NCI-H2107 treated with DMSO at 0.1 percent for 48 hours (cell line): ENCODE data around the gene FIGNL1.
"Not testable (repeated sequence)": the region's sequence is repeated elsewhere in the genome, so short reads cannot be mapped to it uniquely, and the experiment has no call there.

Experiments used
- DNase-seq: peaks from one replicate; lab custom pipeline; 2025; ENCODE audit not compliant: unreplicated experiment; lab: John Stamatoyannopoulos, UW

FIGNL1 gene

DNA sequence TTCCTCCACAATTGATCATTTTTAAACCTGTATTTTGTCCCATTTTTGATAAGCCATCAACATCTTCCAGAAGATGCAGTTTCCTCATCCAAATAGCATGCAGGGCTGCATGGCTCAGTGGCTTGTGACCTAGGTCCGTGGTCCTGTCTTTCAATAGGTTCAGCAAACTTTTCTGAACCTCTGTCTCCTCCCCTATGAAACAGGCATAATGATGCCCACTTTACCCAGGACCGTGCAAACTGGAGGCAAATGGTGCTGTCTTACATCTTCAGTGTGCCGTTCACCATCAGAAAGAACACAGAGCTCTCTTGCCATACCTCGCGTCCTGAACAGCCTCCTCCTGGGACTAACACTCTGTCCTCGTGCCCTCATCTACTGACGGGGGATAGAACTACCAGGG is 22.3 kb upstream of the FIGNL1 start:
- no peak for DNase-seq

DNA sequence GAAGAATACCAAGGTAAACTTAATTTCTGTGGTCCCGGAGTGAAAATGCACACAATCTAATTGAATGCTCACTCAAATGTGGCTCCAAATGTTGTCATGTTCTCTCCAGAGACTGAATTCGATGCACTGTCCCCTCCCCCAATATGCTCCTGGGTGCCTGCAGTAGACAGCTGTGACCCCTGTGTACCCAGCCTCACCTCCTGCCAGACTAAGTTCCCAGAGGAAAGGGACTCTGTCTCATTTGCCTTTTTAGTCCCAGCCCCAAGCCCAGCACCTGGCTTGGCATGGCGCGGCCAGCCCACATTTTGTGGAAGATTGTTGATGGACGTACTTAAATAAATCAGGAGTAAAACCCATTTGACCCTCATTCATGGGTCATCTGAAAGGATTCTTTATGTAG is 21.8 kb upstream of the FIGNL1 start:
- DNase-seq = no peak

DNA sequence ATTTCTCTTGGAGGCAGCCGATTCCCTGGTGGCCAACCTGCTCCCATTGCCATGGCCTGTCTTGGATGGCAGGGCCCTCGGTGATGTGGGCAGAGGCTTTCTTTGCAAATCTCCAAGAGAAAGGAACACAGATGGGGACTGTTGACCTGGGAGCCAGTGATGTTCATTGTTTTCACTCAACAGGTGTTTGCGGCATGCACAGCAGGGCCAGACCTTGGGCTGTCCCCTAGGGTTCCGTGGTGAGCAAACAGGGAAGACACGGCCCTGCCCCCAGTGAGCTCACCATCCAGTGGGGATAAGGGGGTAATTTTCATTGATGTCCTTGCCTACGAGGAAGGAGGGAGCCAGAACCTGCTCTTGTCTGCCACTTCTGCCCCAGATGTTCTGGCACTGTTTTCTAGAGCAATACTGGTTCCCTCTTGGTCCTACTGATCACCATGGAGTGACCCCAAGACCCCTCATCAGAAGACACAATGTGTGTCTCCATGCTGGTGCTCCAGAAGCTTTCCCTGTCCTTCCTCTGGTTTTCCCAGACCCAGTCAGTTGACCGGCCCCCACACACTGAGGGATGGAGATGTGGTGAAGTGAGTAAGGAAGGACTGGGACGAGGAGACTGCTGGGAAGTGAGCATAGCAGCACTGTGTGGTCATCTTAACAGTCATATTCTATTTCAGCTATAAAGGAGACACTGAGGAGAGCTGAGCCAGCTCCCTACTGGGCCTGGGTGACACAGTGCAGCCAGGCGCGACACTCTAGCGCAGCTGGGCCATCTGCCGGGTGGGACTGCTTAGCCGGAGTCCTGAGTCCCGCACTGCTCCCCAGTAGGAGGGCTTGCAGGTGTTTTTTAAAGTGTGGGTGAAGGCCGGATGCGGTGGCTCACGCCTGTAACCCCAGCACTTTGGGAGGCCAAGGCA is 20.4 kb upstream of the FIGNL1 start:
- DNase-seq = no peak

DNA sequence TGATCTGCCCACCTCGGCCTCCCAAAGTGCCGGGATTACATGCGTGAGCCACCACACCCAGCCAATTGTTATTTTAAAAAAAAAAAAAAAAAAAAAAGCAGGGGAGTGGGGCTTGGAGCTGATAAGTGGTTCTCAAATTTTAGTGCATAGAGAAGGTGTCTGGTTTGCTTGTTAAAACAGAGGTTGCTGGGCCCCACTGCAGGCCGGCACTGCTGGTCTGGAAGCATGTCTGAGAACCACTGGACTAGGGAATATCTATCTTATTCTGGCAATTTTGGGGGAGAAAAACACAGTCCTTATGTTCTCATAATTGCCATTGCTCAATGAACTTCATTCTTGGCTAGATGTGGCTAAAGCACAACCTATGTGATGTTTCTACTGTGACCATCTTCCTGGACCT is 19.0 kb upstream of the FIGNL1 start:
- no peak for DNase-seq

DNA sequence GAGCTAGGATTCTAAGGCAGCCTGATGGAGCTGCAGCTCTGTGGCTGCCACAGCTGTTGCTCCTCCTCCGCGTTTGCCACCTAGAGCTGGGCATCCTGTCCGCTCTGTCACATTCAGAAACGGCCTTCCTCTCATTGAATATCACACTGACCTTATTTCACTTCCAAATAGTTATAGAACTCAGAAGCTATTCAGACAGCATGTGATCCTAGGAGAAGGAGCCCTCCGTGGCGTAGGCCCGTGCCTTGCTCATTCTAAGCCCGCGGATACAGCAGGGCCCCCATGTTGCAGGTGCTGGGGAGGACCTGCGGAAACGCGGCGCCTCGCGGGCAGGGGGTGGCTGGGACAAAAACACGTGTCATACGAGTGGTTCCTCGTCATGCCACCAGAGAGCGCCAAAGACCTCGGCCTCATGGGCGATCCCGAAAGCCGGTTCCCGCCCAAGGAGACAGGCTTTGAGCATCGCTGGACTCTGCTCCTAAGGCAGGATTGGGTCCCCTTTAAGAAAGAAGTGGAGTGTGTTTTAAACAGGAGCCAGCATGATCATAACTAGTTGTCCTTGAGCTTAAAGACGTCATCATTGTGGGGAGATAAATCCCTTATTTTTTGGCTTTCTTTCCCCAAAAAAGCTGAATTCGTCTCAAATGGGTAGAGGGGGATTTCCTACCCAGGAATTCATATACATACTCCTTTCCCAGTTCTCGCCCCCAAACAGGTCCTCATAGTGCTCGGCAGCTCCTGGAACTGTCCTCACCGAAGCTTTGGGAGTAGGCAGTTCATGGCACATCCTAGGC is 17.9 kb upstream of the FIGNL1 start:
- DNase-seq = peak; percentile 84

DNA sequence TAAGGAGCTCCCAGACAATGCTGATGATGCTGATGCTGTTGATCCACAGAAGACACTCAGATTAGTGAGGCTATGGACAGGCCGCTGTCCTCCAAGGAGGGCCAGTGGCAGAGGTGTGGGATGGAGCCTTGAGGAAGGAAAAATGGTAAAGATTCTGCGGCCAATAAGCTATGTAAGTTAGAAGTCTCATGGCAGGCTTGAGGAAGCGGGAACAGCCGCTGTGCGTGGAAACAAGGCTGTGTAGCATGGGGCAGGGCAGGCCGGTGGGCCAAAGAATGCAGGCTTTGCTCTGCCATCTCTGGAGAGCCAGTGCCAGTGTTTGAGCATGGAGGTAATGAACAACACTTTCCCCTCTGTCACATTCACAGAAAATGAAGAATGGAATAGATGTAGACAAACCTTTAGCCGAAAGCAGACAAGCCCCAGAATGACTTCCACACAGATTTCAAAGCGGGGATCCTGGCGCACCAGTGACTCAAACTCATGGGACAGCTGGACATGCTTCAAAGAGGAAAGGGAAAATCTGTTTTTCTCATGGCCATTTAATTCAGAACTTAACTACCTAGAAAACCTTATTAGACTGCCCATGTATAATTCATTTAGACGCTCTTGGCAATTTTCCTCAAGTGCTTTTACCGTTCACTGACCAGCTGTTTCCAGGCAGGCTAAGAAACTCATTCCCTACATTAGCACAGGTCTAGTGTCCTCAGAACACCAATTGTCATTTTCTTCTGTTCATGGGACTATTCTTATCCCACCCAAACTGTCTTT is 16.9 kb upstream of the FIGNL1 start:
- no peak for DNase-seq

DNA sequence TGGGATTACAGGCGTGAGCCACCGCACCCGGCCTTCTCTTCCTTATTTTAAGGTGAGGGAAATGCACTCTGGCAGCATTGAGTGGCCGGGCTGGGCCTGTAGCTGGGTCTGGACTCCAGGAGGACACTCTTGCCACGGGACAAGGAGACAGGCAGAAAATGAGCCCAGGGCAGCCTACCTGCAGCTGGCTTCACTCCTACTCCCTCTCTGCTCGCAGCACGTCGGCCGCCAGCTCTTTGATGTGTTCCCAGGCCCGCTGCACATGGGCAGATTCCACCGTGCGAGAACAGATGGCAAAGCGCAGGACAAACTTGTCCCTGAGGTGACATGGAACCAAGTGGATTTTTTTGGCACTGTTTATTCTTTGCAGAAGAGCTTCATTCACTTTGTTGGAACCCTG is 12.9 kb upstream of the FIGNL1 start:
- DNase-seq = no peak

DNA sequence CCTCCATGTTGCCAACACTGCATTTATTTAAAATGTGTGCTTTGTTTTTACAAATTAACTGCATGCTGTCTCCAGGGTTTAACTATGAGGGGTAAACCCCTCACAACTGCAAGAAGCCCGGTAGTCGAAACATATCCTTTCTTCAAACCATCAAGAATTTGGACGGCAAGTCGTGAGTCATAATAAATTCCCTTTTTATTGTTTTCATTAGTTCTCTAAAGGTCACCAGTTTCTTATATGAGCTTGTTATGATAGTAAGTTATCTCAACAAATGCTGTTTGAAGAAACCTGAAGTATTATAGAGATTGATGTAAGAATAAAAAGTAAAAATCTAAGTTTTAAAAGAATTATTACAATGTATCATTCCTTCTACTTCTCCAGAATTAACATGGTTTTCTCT is 12.2 kb upstream of the FIGNL1 start:
- DNase-seq = no peak

DNA sequence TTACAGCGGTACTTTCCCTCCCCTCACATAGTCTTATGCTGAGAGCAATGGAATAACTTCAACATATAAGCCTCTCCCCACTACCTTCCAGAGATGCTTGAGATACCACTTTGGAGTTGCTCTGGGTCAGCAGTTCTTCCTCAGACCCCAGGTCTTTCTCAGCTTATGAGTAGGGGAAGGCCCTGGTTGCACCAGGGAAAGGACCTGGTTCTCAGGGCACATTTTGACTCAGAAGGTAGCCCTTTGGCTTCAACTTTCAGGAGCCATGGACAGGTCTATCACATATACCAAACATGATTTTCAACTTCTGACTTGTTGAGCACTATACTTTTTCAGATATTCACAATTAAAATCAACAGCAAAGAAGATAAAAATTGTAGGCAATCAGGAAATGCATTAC is 11.5 kb upstream of the FIGNL1 start:
- no peak for DNase-seq

DNA sequence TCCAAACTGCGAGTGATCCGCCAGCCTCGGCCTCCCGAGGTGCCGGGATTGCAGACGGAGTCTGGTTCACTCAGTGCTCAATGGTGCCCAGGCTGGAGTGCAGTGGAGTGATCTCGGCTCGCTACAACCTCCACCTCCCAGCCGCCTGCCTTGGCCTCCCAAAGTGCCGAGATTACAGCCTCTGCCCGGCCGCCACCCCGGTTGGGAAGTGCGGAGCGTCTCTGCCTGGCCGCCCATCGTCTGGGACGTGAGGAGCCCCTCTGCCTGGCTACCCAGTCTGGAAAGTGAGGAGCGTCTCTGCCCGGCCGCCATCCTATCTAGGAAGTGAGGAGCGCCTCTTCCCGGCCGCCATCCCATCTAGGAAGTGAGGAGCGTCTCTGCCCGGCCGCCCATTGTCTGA is 9.0 kb upstream of the FIGNL1 start:
- DNase-seq = not testable (repeated sequence)

DNA sequence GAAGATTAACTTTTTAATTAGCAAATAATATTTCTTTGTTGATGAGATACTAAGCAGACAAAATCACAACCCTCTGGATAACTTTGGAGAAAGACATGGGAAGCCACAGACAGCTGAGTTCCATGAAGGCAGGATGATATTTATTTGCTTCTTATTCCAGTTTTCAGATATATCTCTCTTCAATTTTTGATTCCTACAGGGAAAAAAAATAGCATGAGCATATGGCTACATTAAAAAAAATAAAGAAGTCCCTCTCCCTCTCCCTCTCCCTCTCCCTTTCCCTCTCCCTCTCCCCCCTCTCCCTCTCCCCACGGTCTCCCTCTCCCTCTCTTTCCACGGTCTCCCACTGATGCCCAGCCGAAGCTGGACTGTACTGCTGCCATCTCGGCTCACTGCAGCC is 8.5 kb upstream of the FIGNL1 start:
- DNase-seq = not testable (repeated sequence)

DNA sequence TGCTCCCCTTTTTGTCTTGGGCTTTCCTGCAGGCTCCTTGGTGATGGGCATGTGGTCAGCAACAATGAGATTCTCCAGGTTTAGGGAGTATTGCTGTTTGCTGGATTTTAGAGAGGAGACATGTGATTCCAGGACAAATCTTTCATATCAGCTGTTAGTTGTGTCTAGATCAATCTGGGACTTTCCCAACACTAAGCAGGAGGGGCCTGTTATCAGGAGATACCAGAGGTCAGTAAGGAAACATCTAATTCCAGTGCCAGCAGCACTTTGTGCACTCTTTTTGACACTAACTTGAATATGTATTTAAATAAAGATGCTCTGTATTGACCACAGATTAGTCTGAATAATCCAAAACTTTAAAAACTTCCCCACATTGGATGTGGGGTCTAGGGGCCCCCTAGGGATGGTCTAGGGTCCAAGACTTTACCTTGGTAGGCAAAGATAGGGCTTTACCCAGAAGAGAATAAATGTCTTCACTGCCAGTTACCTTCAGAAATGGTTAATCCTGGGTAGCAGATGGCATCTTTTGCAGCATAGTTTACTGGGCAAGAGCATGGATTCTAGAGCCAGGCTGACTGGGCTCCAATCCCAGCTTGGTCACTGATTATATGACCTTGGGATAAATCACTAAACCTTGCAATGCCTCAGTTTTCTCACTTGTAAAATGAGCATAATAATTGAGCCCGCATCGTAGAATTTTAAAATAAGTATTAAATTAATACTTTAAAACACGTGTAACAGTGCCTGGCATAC is 6.4 kb upstream of the FIGNL1 start:
- DNase-seq = no peak

DNA sequence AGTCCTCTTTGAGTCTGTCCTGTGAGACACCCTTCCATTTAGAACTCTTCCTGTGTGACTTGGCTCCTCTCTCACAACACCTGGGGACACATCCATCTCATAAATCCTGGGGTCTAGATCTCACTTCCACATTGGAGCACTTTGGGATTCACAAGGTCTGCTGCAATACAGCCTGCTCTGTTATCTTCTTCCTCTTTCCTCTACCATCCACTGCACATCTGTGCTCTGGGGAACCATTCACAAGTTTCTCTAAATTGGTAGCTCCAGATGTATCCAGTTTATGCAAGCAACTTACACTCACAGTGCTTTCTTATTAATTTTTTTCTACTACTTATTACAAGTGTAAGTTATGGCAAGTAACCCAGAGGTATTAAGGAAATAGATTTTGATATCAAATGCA is 5.5 kb upstream of the FIGNL1 start:
- DNase-seq = no peak

DNA sequence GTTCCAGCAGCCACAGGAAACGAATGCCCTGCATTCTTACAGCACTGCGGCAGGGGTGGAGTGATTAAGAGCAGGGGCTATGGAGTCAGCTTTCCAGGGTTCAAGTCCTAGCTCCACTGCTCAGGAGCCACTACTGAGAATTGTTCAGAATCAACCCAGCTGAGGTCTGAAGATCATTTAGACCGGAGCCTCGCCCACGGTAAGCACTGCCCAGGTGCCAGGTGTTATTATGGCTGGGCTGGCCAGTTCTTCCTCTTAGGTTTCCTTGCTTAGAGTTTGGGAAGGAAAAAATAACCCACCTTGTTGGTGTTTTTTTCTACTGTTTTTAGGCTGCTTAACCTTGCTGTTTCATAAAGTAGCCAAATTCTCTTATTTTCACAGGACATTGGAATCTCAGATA is 4.8 kb upstream of the FIGNL1 start:
- no peak for DNase-seq

DNA sequence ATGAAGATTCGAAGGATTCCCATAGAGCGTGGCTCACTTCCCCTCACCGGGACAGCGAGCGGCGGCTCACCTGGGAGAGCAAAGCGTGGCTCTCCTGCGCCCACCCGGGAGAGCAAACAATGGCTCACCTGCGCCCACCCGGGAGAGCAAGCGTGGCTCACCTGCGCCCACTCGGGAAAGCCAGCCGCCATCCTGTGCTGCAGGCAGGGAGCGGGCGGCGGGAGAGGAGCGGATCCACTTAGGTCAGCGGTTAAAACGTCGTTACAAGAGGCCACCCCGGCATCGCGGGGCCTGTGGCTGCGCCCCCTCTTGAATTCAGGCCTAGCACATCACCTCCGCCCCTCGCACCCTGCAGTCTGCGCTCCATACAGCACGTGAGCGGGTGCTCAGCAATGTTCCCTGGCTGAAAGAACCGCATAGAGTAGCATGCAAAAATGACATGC is 461 bp upstream of the FIGNL1 start:
- no peak for DNase-seq

DNA sequence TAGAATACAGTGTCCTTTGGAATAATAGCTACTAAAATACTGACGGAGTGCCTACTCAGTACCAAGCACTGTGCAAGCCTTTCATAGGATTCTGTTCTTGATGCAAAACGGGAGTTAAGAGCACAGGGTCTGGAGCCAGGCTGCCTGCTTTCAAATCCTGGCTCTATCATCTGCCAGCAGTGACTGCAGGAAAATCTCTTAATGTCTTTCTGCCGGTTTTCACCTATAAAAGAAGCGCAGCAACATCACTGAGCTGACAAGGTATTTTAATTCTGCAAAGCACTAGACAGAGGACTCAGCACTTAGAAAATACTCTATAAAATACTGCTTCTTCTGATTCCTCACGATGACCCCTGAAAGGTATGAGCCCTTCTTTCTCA is 659 bp downstream of the FIGNL1 start:
- no peak for DNase-seq

DNA sequence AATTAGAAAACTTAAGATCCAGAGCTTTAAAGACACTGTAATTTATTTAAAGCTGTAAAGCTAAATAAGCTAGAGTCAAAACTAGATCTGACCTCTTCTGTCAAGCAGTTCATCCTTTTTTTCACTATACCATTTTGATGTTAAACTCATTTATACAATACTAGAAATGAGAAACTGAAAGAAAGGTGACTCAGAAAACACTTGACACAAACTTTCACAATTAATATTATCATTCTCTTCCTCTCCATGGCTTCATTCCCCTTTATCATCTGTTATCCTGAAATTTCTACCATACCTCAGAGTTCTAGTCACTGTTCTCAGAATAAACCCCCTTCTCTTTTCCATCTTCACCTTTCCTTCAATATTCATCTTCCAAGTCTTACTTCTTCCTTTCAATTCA is 1.3 kb downstream of the FIGNL1 start:
- no peak for DNase-seq

DNA sequence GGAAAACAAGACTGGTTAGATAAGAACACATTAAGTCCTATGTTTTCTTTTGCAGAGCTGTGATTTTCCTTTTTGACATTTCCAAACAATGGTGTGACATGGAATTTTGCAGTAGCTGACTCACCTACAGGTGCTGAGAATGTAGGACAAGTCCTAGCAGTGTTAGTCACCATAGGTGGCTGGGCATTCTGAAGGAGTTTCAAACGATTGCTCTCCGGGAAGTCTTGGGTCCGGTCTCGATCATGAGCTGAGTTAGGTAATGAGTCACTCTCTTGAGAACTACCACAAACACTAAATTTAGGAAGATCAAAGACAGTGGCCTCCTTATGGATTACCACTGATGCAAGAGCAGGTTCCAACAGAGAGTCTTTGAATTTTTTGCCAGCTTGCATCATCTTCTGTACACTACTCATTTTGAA is 3.6 kb downstream of the FIGNL1 start:
- DNase-seq = no peak

DNA sequence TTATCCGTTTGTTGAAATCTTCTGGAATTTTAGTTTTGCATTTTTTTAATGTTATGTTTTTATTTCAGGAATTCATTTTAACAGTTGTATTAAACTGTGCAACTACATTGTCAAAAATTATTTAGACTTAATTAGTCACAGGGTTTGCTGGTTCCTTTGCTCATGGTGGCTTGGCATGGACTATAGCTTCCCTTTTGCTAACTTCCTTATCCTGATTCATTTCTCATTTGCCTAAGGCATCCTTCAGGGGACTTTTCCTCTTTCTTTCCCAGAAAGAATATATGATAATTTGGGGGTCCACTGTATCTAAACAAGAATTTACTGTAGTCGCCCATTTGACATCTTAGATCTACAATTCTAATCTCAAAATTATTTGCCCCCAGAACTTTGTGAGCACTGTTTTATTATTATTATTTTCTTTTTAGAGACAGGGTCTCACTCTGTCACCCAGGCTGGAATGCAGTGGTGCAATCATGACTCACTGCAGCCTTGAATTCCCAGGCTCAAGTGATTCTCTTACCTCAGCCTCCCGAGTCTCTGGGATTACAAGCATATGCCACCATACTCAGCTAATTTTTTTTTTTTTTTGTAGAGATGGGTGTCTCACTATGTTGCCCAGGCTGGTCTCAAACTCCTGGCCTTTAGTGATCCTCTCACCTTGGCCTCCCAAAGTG is 13.9 kb downstream of the FIGNL1 start:
- DNase-seq = no peak

DNA sequence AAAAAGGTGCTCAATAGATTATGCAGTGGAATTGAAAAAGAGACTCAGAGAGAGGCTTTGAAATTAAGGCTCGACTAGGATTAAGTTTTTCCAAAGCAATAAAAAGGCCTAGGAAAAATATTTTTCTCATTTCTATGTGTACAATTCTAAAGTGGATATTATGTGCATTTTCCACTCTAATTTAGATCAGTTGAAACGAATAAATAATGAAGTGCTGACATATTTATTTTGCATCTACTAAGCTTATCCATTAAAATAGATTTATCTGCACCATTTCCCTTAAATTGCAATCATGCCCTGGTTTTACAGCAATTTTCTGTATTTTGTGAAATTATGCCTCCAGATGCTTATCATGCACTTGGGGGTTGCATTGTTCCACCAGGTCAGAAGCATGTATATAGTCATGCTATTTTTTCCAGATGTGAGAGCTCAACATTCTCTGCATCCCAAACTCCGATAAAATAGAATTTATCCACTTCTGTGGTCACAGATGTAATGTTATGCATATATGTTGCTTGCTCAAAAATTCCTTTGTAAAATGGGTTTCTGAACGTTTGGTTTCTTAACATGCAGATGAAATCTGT is 18.3 kb downstream of the FIGNL1 start:
- no peak for DNase-seq
